Measurements from ENCODE around the gene KCNIP3.

KCNIP3 gene

GRCh38 chr2:95273566-95274290, 23.4 kb upstream of the KCNIP3 start:
- DNase-seq, result no peak
- in situ Hi-C loops (cut with HindIII; ENCODE audit: low pct_ligation_motif_present, low pct_unique_long_range_greater_than_20kb, low sequenced_read_pairs), result no loop called here

GRCh38 chr2:95274291-95275150, 22.6 kb upstream of the KCNIP3 start, which contains the start of gene PROM2:
Gene PROM2, plus strand, starts transcription at chr2:95274449. Its CDS starts 137 bp downstream, at chr2:95274586.
- DNase-seq, result no peak
- in situ Hi-C loops (cut with HindIII; ENCODE audit: low pct_ligation_motif_present, low pct_unique_long_range_greater_than_20kb, low sequenced_read_pairs), result no loop called here

- no peak for DNase-seq
- in situ Hi-C loops (cut with HindIII; ENCODE audit: low pct_ligation_motif_present, low pct_unique_long_range_greater_than_20kb, low sequenced_read_pairs), result no loop called here
Observed at GRCh38 chr2:95275151-95275515, 22.0 kb upstream of the KCNIP3 start.

GRCh38 chr2:95275601-95276243, 21.4 kb upstream of the KCNIP3 start:
- DNase-seq, result no peak
- in situ Hi-C loops (cut with HindIII; ENCODE audit: low pct_ligation_motif_present, low pct_unique_long_range_greater_than_20kb, low sequenced_read_pairs), result no loop called here

GRCh38 chr2:95276244-95276887, 20.8 kb upstream of the KCNIP3 start:
- in situ Hi-C loops (cut with HindIII; ENCODE audit: low pct_ligation_motif_present, low pct_unique_long_range_greater_than_20kb, low sequenced_read_pairs), result no loop called here
- no peak for DNase-seq

- in situ Hi-C loops (cut with HindIII; ENCODE audit: low pct_ligation_motif_present, low pct_unique_long_range_greater_than_20kb, low sequenced_read_pairs), result no loop called here
- DNase-seq, result no peak
Observed at GRCh38 chr2:95276888-95277245, 20.3 kb upstream of the KCNIP3 start.

GRCh38 chr2:95277246-95277906, 19.8 kb upstream of the KCNIP3 start:
- peak; percentile 25 for DNase-seq
- in situ Hi-C loops (cut with HindIII; ENCODE audit: low pct_ligation_motif_present, low pct_unique_long_range_greater_than_20kb, low sequenced_read_pairs), result no loop called here

GRCh38 chr2:95278051-95278471, 19.1 kb upstream of the KCNIP3 start:
- in situ Hi-C loops (cut with HindIII; ENCODE audit: low pct_ligation_motif_present, low pct_unique_long_range_greater_than_20kb, low sequenced_read_pairs), result no loop called here
- DNase-seq, result peak; percentile 75

- in situ Hi-C loops (cut with HindIII; ENCODE audit: low pct_ligation_motif_present, low pct_unique_long_range_greater_than_20kb, low sequenced_read_pairs), result no loop called here
- no peak for DNase-seq
Observed at GRCh38 chr2:95278637-95279225, 18.4 kb upstream of the KCNIP3 start.

- DNase-seq, result no peak
- in situ Hi-C loops (cut with HindIII; ENCODE audit: low pct_ligation_motif_present, low pct_unique_long_range_greater_than_20kb, low sequenced_read_pairs), result no loop called here
Observed at GRCh38 chr2:95279435-95280035, 17.6 kb upstream of the KCNIP3 start.

GRCh38 chr2:95281071-95281470, 16.1 kb upstream of the KCNIP3 start:
- in situ Hi-C loops (cut with HindIII; ENCODE audit: low pct_ligation_motif_present, low pct_unique_long_range_greater_than_20kb, low sequenced_read_pairs), result no loop called here
- DNase-seq, result no peak

GRCh38 chr2:95281786-95282185, 15.4 kb upstream of the KCNIP3 start:
- in situ Hi-C loops (cut with HindIII; ENCODE audit: low pct_ligation_motif_present, low pct_unique_long_range_greater_than_20kb, low sequenced_read_pairs), result no loop called here
- no peak for DNase-seq

GRCh38 chr2:95282458-95282857, 14.7 kb upstream of the KCNIP3 start:
- in situ Hi-C loops (cut with HindIII; ENCODE audit: low pct_ligation_motif_present, low pct_unique_long_range_greater_than_20kb, low sequenced_read_pairs), result no loop called here

GRCh38 chr2:95283562-95283961, 13.6 kb upstream of the KCNIP3 start:
- no peak for DNase-seq

More at GRCh38 chr2:95282458-95282857, 14.7 kb upstream of the KCNIP3 start:
- no peak for DNase-seq

GRCh38 chr2:95284886-95285541, 12.1 kb upstream of the KCNIP3 start:
- in situ Hi-C loops (cut with HindIII; ENCODE audit: low pct_ligation_motif_present, low pct_unique_long_range_greater_than_20kb, low sequenced_read_pairs), result no loop called here
- DNase-seq, result no peak

More at GRCh38 chr2:95283562-95283961, 13.6 kb upstream of the KCNIP3 start:
- in situ Hi-C loops (cut with HindIII; ENCODE audit: low pct_ligation_motif_present, low pct_unique_long_range_greater_than_20kb, low sequenced_read_pairs), result no loop called here

- in situ Hi-C loops (cut with HindIII; ENCODE audit: low pct_ligation_motif_present, low pct_unique_long_range_greater_than_20kb, low sequenced_read_pairs), result no loop called here
- no peak for DNase-seq
Observed at GRCh38 chr2:95285542-95285932, 11.6 kb upstream of the KCNIP3 start.

- DNase-seq, result no peak
- in situ Hi-C loops (cut with HindIII; ENCODE audit: low pct_ligation_motif_present, low pct_unique_long_range_greater_than_20kb, low sequenced_read_pairs), result no loop called here
Observed at GRCh38 chr2:95287336-95287735, 9.8 kb upstream of the KCNIP3 start.
